Measurements from ENCODE around the gene AP3B2.

DNA sequence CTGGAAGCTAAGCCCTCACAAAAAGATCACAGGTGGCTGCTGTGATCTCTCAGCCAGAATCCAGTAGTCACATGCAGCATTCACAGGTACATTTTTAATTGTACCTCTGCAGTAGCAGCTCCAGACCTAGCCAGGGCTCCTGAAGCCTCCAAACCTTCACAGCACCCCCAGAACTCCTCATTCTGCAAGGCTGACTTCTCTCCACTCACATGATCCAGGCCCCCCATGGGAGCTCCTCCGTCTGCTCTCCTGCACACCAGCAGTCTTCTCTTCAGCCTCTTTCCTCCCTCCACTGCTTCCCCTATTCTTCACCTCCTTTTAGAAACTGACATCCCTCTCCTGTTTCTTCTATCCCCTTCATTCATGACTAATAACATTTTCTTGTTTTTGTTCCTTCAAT is 49.3 kb downstream of the AP3B2 start:
- TF ChIP-seq CTCF (IDR thresholded peaks at IDR 0.05) (no peak), POLR2A (IDR thresholded peaks at IDR 0.05) (no peak)

Data from testis (tissue), 2 donors.